ENCODE measurements around the gene TRIM56.
"Not testable (repeated sequence)": the region's sequence is repeated elsewhere in the genome, so short reads cannot be mapped to it uniquely, and the experiment has no call there.

The TRIM56 gene

DNA sequence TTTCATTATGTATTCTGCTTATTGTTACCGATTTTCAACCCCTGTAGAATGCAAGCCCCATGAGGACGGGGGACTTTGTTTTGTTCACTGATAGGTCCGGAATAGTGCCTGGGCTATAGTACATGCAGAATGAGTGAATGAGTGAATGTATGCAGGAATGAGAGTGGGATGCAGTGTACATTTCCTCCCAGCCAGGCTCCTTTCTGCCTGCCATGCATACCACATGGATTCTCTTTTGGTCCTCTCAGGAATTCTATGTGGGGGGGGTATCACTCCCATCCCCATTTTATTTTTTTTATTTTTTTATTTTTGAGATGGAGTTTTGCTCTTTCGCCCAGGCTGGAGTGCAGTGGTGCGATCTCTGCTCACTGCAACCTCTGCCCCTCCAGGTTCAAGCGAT, 16.7 kb downstream of the TRIM56 start:
- Histone ChIP-seq H3K36me3 (ENCODE audit: low read length) (no peaks in the 10 kb centered on the region), H3K9me2 (replicated peaks; ENCODE audit: insufficient read depth, low read length) (no peaks in the 10 kb centered on the region), H3F3A (ENCODE audit: insufficient read depth) (no peaks in the 10 kb centered on the region), H3K27ac (ENCODE audit: low read depth, low read length) (no peak overlapping the region), H3K9me3 (ENCODE audit: insufficient read depth, low read length) (no peaks in the 10 kb centered on the region), H3K79me2 (ENCODE audit: insufficient read depth, low read length) (no peaks in the 10 kb centered on the region), H3K4me2 (ENCODE audit: low read depth, low read length, poor library complexity, severe bottlenecking) (no peak overlapping the region), H3K9ac (ENCODE audit: low read length) (no peak overlapping the region), H4K20me1 (ENCODE audit: low read depth, low read length) (no peaks in the 10 kb centered on the region), H2AFZ (ENCODE audit: low read depth, low read length, severe bottlenecking) (no peak overlapping the region), H3K27me3 (ENCODE audit: low read length) (no peaks in the 10 kb centered on the region), H3K4me3 (ENCODE audit: insufficient read depth, low read length, poor library complexity, severe bottlenecking) (no peak overlapping the region)
- TF ChIP-seq EZH2phosphoT487 (conservative IDR thresholded peaks at IDR 0.05; ENCODE audit: low read length) (no peak), CTCF (IDR thresholded peaks at IDR 0.05; ENCODE audit: insufficient read depth, low read length, poor library complexity, severe bottlenecking) (no peak)

DNA sequence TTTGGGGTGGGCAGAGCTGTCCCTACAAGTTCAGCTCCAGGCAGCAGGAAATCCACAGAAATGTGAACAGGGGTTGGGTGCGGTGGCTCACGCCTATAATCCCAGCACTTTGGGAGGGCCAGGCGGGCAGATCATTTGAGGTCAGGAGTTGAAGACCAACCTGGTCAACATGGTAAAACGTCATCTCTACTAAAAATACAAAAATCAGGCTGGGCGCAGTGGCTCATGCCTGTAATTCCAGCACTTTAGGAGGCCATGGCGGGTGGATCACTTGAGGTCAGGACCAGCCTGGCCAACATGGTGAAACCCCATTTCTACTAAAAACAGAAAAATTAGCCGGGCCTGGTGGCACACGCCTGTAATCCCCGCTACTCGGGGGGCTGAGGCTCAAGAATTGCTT, 18.4 kb downstream of the TRIM56 start:
- H3K27me3 ChIP-seq (ENCODE audit: low read length); H3K9me3 ChIP-seq (ENCODE audit: insufficient read depth, low read length); H2AFZ ChIP-seq (ENCODE audit: low read depth, low read length, severe bottlenecking); H3K9me2 ChIP-seq (replicated peaks; ENCODE audit: insufficient read depth, low read length); H4K20me1 ChIP-seq (ENCODE audit: low read depth, low read length); H3K9ac ChIP-seq (ENCODE audit: low read length); H3K79me2 ChIP-seq (ENCODE audit: insufficient read depth, low read length); H3K27ac ChIP-seq (ENCODE audit: low read depth, low read length); H3K4me2 ChIP-seq (ENCODE audit: low read depth, low read length, poor library complexity, severe bottlenecking); H3K4me3 ChIP-seq (ENCODE audit: insufficient read depth, low read length, poor library complexity, severe bottlenecking); H3K36me3 ChIP-seq (ENCODE audit: low read length); H3F3A ChIP-seq (ENCODE audit: insufficient read depth): not testable (repeated sequence)

GRCh38 chr7:101104193-101104713, 19.0 kb downstream of the TRIM56 start:
- H3K36me3 ChIP-seq (ENCODE audit: low read length) = no peaks in the 10 kb centered on the region
- H3K27me3 ChIP-seq (ENCODE audit: low read length) = no peaks in the 10 kb centered on the region
- H4K20me1 ChIP-seq (ENCODE audit: low read depth, low read length) = no peaks in the 10 kb centered on the region
- no peak overlapping the region for H3K27ac ChIP-seq (ENCODE audit: low read depth, low read length)
- H3F3A ChIP-seq (ENCODE audit: insufficient read depth) = no peaks in the 10 kb centered on the region
- no peak overlapping the region for H3K4me3 ChIP-seq (ENCODE audit: insufficient read depth, low read length, poor library complexity, severe bottlenecking)
- TF ChIP-seq EZH2phosphoT487 (conservative IDR thresholded peaks at IDR 0.05; ENCODE audit: low read length) (no peak), CTCF (IDR thresholded peaks at IDR 0.05; ENCODE audit: insufficient read depth, low read length, poor library complexity, severe bottlenecking) (no peak)
- no peaks in the 10 kb centered on the region for H3K9me2 ChIP-seq (replicated peaks; ENCODE audit: insufficient read depth, low read length)
- H3K9ac ChIP-seq (ENCODE audit: low read length) = no peak overlapping the region
- no peaks in the 10 kb centered on the region for H3K79me2 ChIP-seq (ENCODE audit: insufficient read depth, low read length)
- no peaks in the 10 kb centered on the region for H3K9me3 ChIP-seq (ENCODE audit: insufficient read depth, low read length)
- H3K4me2 ChIP-seq (ENCODE audit: low read depth, low read length, poor library complexity, severe bottlenecking) = no peak overlapping the region
- H2AFZ ChIP-seq (ENCODE audit: low read depth, low read length, severe bottlenecking) = no peak overlapping the region

DNA sequence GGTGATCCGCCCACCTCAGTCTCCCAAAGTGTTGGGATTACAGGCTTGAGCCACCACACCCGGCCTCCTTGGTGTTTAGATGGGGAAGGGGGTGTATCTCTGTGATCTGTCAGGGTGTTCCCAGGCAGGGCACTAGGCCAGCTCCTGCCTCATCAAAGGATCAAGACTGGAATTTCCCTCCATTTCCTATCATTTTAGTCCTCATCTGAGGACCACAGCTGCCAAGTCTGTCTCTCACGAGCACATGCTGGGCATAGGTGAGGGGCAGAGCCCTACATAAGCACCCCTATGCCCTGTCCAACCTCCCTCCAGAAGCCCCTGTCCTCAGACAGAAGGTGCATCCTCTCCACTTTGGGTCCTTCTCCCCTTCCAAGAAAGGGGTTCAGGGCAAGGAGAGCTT, 19.5 kb downstream of the TRIM56 start:
- Histone ChIP-seq H3K9me3 (ENCODE audit: insufficient read depth, low read length) (no peaks in the 10 kb centered on the region), H4K20me1 (ENCODE audit: low read depth, low read length) (no peaks in the 10 kb centered on the region), H3K27ac (ENCODE audit: low read depth, low read length) (no peak overlapping the region), H3F3A (ENCODE audit: insufficient read depth) (no peaks in the 10 kb centered on the region), H3K36me3 (ENCODE audit: low read length) (no peaks in the 10 kb centered on the region), H3K4me2 (ENCODE audit: low read depth, low read length, poor library complexity, severe bottlenecking) (no peak overlapping the region), H3K9ac (ENCODE audit: low read length) (no peak overlapping the region), H3K79me2 (ENCODE audit: insufficient read depth, low read length) (no peaks in the 10 kb centered on the region), H3K9me2 (replicated peaks; ENCODE audit: insufficient read depth, low read length) (no peaks in the 10 kb centered on the region), H3K27me3 (ENCODE audit: low read length) (no peaks in the 10 kb centered on the region), H3K4me3 (ENCODE audit: insufficient read depth, low read length, poor library complexity, severe bottlenecking) (no peak overlapping the region), H2AFZ (ENCODE audit: low read depth, low read length, severe bottlenecking) (no peak overlapping the region)
- TF ChIP-seq CTCF (IDR thresholded peaks at IDR 0.05; ENCODE audit: insufficient read depth, low read length, poor library complexity, severe bottlenecking) = no peak
- no peak for TF ChIP-seq EZH2phosphoT487 (conservative IDR thresholded peaks at IDR 0.05; ENCODE audit: low read length)

DNA sequence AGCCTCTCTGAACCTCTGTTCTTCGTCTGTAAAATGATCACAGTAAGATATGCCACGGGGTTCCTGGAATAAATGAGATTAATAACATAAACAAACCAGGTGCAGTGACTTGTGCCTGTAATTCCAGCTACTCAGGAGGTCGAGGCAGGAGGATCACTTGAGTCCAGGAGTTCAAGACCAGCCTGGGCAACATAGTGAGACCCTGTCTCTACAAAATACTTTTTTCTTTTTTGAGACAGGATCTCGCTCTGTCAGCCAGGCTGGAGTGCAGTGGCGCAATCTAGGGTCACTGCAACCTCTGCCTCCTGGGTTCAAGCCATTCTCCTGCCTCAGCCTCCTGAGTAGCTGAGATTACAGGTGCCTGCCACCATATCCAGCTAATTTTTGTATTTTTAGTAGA, 20.0 kb downstream of the TRIM56 start:
- not testable (repeated sequence) for H3K79me2 ChIP-seq (ENCODE audit: insufficient read depth, low read length); H3K9me3 ChIP-seq (ENCODE audit: insufficient read depth, low read length); H3K4me2 ChIP-seq (ENCODE audit: low read depth, low read length, poor library complexity, severe bottlenecking); H2AFZ ChIP-seq (ENCODE audit: low read depth, low read length, severe bottlenecking); H3F3A ChIP-seq (ENCODE audit: insufficient read depth); H3K9me2 ChIP-seq (replicated peaks; ENCODE audit: insufficient read depth, low read length); H4K20me1 ChIP-seq (ENCODE audit: low read depth, low read length); H3K36me3 ChIP-seq (ENCODE audit: low read length); H3K27me3 ChIP-seq (ENCODE audit: low read length); H3K9ac ChIP-seq (ENCODE audit: low read length); H3K27ac ChIP-seq (ENCODE audit: low read depth, low read length); H3K4me3 ChIP-seq (ENCODE audit: insufficient read depth, low read length, poor library complexity, severe bottlenecking)

Measured in SU-DHL-6 (cell line).